Retina (tissue), 1 donor: ENCODE measurements around the gene SHMT2.

ENCODE experiments used
- DNase-seq: peaks from one replicate; pipeline ENCODE4 v3.0.0-alpha.2; 2016

The SHMT2 gene

DNA sequence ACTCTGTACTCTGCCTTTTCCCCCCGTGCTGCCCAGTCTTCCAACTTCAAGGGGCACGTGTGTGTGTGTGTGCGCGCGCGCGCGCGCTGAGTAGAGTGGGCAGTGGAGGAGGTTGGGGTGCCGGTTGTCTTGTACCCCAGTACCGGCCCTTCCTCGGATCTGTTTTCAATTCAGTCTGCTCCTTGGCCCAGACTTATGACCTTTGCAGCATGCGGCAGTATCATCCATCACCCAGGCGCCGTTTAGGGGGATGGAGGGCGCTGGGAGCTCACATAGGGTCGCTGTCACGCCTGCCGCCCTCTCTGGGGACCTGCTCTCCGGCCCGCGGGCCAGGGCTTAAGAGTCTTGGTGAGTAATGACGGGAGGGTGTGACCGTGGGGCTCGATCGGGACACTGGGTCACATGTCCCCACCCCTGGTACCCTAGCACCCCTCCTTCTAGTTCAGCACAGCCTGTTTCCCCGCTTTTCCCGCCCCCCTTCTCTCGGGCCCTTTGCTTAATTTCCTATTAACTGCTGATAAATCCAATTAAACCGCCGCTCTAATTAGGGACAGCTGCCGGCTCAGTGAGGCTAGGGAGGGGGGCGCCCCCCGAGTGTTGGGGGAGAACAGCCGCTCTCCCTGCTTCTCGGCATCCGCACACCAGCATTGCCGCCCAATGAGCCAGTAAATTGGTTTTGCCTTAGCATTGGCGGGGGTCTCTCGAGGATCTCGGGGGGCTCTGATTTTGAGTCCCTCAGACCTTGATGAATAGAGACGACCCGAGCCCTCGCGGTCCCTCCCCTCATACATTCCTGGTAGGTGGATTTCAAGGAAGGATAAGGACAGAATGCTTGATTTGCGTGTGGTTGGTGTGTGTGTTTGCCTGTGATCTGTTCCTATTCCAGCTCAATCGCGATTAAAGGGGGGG lies 12.1 kb downstream of the SHMT2 start:
- peak; percentile 79 for DNase-seq

DNA sequence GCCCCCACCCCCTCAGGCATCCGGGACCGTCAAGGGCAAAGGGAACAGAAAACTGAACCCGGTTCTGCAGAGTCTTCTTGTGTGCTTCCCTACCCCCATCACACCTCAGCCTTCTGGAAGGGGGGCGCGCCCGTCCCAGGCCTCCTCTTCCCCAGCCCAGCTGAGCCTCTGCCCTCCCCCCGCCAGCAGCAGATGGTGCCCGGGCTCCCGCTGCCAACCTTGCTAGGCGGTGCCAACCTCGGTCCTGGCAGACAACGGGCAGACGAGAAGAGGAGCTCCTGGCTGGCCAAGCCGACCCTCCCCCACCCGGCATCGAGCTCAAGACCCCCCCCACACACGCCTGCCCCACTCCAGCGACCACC lies 12.8 kb downstream of the SHMT2 start:
- DNase-seq, result no peak

DNA sequence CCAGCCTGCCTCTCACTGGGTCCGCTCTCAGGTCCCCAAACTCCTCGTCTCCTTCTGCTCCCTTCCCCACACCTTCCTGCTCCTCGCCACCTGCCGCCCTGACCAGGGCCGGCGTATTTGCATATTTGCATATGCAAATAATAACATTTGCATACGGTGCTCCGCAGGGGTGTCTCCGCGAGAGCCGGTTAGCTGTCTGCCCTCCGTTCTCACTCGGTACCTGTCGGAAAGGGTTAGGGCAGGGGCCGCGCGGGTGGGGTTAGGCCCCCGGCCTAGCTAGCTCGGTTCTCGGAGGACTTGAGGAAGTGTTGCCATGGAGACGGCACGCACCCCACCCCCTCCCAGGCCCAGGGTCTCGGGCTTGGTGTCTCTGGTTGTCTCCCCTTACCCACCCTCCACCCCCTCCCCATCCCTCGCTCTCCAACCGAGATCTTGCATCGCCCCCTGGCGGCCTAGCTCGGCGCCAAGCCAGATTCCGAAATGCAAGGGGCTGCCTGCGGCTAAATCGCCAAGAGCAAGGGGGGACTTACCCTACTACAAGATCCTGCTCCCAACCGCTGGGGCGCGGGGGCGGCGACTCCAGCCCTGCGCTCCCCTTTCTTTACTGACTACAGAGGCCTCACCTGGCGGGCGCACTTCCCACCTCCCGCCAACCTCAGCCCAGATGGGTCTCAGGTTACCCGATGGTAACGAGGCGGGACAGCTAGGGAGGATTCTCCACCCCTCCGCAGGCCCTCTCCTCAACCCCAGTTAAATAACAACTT lies 13.4 kb downstream of the SHMT2 start:
- peak; percentile 92 for DNase-seq

DNA sequence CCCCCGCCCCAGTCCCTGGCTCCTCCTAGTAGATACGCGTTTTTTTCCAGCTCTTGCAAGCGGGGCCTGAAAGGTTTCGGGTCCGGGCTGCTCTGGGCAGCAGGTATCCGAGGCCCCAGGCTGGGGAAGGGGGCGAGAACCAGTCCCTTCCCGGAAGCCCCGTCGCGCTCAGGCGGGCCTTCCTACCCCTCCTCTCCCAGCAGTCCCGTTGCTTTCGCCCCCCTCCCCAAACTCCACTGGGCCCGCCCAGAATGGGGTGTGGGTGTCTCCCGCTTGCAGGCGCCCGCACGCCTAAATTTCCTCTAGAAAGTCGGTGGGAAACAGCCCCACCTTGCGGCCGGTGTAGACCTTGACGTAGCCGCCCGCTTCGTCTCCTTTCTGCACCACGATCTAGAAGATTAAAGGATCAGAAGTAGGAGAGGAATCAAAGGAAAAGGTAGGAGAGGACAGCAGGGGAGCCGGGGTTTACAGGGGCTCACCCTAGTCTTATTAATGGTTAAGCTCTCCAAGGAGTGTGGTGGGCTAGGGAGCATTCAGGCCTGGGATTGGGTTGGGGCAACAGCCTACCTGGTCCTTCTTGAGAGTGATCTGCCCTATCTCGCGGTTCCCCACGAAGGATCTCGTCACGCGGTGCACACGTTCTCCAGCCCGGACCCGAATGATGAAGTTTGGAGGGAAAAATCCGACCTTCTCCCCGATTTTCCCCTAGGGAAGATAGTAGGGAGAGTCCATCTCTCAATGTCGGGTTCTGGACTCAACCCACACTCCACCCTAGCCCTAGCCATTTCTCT lies 14.2 kb downstream of the SHMT2 start:
- peak; percentile 88 for DNase-seq

DNA sequence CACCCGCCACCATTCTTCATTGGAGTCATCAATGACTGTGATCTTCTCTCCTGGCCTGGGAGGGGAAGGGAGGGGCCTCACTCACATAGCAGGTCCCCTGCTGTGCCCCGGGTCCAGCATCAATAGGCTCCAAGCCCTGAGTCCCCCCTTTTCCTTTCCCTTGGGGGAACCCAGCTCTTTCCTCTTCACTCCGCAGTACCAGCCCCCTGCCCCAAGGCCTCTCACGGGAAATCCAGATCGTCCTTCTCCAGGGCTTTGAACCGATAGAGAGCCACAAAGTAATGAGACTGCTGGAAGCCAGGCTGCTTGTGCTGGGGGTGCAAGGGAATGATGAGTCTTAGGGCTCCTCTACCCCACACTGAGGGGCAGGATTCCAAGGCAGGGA lies 14.8 kb downstream of the SHMT2 start:
- DNase-seq, result no peak

DNA sequence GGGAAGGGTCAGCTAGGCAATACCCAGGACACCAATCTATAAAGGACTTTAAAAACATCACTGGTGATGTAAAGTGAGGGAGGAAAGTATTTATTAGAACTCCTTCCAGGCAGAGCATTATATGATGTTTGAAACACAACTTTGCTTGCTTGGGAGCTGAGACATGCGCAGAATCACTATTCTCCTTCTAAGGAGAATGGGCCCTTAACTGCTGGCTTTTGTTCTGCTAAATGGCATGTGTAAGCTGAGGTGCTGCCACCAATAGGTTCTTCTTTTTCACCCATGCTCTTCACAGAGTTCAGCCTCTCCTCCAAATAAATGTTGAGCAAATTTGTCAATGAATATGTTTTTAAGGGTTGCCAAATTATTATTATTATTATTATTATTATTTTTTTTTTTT lies 17.5 kb downstream of the SHMT2 start:
- no peak for DNase-seq

DNA sequence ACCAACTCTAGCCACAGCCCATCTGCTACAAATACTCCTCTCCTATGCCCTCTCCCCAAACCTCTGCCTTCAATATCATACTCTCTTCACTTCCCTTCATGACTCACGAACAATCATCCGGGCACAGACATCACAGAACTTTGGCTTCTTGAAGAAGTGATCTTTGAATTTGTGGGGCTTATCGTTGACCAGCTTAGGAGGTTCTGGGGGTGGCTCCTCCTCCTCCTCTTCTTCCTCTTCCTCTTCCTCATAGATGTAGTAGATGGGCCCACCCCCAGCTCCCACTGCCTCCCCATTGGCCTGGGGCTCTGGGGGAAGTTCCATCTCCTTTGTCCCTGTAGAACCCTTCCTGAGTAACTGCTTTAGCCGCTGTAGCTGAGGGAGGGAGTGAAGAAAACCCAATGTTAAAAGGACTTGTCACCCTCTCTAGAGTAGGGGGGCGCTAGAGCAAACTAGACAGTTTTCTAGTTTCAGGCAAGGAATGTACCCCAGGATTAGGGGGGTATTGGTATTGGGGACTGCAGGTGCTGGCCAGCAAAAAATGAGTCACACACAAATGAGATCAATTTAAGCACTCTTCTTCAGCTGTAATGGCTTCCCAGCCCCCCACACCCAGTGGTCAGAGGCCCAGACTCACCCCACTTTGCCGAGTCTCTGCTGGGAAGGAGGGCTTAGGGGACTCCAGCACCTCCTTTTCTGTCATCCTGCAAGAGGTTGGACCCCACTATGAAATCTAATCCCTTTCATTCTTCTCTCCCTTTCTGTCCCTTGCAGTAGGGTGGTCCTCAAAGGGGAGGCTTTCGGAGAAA lies 19.6 kb downstream of the SHMT2 start:
- DNase-seq, result no peak

DNA sequence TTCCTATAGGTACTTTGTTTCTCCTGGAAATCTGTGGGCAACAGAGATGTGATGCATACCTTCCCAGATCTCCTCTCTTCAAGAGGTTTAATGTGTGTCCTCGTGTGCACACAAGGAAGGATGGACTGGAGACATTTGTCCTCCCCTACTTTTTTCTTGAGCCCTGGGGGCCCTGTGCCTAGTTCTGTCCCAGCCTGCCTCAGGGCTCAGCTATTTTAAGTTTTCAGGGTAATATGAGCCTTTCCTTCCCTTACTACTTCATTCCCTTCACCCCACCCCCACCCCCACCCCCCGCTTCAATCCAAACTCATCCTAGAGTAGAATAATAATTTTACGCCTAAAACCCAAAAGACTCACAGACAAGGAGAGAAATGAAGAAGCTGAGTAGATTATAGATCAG lies 21.0 kb downstream of the SHMT2 start:
- no peak for DNase-seq

DNA sequence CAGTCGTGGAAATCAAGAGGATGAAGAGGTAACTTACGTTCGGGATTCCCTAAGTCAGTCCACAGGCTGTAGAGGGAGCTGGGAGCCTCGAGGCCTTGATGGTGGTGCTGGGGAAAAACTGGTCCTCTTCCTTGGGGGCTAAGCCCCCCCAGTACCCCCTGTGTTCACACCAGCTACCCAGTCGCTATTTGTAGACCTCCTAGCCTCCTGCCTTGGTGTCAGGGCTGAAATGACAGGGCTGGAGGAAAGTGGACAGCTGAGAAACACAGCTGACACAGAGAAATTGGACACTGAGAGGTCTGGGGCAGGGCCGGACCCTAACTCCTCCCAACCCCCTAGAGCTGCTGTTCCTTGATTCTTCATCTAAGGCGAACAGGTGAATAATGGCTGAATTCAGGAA lies 21.4 kb downstream of the SHMT2 start, which contains the start of gene STAC3:
TSS of gene STAC3 (minus strand) at position 232 of the 400 bp plus-strand sequence. CDS start 1,551 bp downstream, outside the sequence.
- DNase-seq, result no peak

DNA sequence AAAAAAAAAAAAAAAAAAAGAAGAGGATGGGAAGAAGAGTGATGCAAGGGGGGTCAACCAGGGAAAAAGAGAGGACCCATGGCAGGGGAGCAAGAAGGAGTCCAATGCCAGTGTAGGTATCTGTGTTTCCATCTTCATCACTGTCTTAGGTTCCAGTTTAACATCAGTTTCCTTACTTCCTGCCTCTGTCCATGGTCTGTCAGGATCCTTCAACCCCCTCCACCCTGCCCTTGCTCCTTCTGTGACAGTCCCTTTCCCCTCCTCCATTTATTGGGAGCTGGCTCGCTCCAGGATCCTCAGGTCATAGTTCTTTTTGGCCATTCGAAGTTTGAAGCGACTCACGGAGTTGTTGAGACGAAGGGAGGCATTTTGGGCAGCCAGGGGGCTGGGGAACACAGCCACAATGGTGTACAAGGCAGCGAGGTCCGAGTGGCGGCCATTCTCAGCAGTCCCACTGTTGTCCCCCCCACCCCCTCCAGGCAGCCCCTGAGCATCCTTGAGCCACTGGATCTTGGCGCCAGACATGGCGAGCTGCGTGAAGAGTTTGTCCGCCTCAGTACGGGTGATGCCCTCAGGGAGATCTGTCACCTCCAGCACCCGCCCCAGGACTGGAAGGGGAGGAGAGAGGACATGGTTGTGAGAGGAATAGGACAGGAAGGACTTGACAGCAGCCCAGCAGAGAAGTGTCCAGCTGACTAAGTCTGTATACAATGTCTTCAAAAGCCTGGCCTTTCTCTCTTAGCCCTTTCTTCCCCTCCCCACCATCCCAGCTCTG lies 25.2 kb downstream of the SHMT2 start:
- DNase-seq, result no peak

DNA sequence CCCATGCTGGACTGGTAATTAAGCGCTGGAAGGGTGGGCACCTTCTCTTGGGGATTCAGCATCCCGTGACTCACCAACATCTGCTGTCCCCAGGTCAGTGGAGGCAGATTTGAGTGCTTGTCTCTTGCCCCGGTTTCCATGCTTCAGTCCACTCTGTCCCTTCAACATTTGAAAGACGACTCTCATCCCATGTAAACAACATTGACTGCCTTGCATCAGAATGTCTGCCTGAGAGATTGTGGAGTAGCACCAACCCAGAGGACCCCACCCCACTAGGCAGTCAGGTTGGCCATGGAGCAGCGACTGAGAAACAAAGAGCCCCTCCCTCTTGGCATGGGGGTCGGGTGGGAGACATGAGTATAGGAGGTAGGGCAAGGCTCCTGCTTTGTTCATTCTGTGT lies 26.4 kb downstream of the SHMT2 start:
- no peak for DNase-seq

DNA sequence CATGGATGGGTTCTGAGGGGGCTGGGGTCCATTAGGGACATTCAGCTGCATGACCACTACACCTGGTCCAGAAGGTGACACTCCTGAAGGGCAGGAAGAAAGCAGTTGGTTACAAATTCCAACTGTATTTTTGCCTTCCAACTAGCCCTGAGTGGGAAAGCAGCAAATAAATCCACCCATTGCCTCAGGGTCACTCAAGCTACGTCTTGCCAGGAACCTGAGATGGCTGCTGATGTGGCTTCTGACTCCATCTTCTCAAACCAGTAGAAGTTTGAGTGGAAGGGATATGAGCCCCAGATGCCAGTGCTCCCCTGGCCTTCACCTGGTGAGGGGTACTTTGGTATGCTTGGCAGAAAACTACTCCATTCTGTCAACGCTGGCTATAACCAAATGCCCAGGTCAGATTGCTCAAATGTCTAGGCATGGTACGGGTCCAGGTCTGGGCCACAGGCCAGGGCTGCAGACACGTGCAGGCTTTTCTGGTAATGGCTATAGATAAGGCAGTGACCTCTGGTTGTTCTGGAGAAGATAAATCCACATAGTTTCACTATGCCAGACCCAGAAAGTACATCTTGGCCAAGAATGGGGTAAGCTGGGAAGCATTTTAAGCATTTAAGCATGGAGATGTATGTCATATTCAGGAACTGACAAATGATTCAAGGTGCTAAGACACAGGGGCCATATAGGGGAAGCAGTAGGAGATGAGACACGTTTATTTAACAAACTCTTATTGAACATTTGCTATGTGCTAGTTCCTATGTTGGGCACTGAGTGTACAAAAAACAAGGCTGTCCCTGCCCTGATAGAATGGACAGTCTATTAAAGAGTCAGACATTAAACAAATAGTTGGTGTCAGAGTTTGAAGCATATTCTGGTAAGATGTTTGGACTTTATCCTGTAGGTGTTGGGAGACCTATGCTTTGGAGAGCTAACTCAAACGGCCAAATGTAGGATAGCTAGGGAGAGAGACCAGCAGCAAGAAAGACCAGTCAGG lies 29.8 kb downstream of the SHMT2 start:
- DNase-seq, result no peak

DNA sequence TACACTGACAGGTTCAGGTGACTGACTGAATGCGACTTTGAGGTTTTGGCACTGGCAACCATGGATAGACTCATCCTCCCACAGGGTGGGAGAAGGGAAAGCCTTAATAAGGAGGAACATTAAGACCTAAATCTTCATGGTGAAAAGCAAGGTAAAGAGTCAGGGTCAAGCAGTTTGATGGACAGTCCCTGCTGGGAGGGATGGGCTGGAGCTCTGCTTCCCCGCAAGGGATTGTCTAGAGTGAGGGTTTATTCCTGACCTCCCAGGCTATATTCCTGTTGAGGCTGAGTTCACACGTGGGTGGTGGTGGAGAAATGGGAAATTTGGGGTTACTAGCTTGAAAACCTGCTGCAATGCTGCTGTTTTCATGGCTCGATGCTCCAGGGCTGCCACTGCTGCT lies 30.9 kb downstream of the SHMT2 start:
- DNase-seq, result no peak

DNA sequence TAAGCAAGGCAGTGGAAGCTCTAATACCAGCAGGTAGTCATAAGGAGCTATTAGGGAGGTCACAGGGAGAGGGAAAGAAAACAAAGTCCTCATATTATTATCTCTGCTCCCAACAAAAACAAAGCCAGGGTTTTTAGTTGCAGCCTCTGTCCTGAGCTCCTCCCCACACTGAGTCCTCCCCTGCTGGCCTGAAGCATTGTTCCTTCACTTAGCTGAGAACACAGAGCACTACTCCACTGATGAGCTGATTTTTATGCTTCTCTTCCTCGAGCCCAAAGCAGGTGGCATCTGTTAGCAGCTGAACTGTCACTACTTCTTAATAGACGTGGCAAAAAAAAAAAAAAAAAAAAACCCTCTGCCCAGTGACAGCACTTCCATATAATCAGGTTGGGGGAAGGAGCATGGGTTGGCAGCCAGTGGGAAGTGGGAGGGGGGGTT lies 31.9 kb downstream of the SHMT2 start:
- DNase-seq, result peak; percentile 56

DNA sequence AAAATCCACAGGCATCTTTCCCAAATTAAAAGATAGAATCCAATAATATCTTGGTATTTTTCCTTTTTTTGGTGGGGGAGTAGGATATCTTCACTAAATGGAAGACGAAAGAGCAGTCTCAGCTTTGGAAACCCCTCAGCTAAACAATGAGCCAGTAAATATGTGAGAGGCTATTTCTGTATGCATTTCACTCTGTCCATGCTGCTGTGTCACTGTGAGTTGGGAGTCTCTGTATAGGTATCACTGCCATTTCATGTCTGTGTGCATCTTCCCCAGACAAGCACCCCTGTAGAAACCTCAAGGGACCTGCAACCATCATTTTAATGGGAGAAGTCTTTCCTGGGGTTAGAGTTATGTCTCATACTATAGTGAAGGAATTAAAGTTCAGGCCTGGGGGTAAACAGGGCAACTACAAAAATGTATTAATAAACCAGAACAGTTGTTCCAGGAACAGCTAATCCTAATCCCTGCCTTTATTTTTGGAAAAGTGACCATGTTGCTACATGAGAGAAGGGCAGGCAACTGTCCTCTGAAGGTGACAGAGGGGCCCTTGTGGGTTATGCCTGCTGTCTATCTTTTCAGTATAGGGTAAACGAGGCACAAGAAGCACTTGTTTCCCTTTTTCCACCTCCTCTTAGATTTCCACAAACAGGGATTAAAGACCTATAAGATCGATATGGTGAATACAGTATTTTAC lies 32.8 kb downstream of the SHMT2 start:
- DNase-seq, result no peak

DNA sequence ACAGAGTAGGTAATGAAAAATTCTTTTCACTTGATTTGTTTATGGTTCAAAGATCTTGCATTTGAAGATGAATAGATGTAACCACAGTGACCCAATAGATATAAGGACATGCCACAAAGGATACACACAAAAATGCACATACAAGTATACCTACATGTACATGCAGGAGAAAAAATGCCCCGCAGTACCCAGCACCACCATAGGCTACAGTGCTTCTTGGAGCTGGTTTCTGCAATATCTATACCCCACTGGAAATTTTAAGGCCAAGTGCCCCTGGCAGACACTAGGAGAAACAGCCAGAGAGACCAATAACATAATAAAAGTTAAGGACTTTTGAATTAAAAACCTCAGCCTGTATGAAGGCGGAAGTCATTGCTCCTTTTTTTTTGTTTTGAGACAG lies 33.6 kb downstream of the SHMT2 start:
- DNase-seq, result no peak

DNA sequence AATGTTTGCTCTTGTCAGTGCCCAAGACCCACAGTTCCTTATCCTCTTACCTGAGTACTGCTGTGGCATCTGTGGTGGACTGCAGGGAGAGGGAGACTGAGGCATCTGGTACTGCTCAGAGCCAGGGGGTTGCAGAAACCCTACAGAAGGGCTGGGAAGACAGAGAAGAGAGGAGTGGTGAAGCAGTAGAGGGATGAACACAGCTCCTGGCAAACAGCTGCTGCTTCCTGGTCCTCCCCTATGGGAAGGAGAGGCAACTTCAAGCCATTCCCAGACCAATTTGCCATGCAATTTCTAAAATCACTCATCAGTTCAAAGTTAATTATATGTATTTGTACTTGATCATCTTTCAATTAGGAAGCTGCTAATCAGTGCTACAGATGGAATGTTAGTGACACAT lies 37.2 kb downstream of the SHMT2 start:
- DNase-seq, result no peak

DNA sequence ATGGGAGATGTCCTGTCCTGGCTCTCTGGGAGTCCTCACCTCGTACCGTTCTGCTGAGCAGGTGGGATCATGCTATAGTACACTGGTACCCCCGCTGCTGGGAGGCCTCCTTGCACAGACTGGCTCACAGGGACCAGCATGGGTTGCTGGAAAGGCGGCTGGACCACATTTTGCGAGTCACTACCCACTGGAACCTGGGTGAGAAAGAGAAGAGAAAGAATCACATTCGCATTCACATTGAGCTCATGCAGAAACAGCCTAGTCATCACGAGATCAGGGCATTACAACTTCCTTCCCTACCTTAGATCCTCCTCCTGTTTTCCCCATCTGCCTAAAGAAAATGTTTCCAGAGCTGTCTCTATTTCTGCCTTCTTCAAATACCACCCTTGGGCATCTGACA lies 38.8 kb downstream of the SHMT2 start:
- DNase-seq, result no peak

DNA sequence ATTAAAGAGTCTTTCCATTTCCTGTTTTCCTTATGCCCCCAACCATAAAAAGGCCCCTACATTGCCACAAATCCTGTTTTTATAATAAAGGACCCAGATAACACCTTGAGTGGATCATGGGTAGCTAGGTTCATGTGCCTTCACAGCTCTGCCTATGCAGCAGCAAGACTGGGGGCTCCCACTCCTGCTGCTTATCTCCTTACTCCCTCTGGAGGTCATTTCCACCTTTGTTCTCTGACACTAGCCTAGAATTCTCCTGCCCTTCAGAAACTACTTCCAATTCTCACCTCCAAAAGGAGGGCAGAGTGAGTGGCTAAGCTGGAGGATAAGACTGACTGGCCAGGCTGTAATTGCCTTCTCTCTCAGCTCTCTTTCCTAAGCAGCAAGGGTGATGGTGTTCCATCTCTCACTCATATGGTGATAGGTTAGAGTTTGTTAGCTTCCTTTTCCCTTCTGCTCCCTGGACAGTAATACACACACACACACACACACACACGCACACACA lies 41.5 kb downstream of the SHMT2 start:
- DNase-seq, result no peak
